ENCODE data around the gene SCRN1. TPM values are rescaled to one million over a fixed set of nuclear protein-coding genes. Genes with fewer than 3 reads are reported as not detected.

Gene SCRN1
- total and polyA plus RNA-seq, 2 of the 4 experiments (the other 2 are of a cell fraction): 57.1 to 124 TPM

GRCh38 chr7:30038196-30038980, 48.8 kb upstream of the SCRN1 start:
- H3K79me1 ChIP-seq (ENCODE audit: low read depth in 1 of 2, low read length in 2 of 2): peaks cover 9 to 45% of the 10 kb centered on the region in 2 experiments
- H3K9me3 ChIP-seq (ENCODE audit: control insufficient read depth, insufficient read depth, low read length): no peaks in the 10 kb centered on the region; the same call in 1 of the 2 replicates
- no peak overlapping the region for H3K23ac ChIP-seq (ENCODE audit: low read depth, low read length)
- no peaks in the 10 kb centered on the region for H3K9me1 ChIP-seq (ENCODE audit: insufficient read depth, low read length)
- no peak overlapping the region for H2BK20ac ChIP-seq (ENCODE audit: low read depth, low read length)
- H2BK120ac ChIP-seq (ENCODE audit: low read depth, low read length): no peak overlapping the region
- no peak overlapping the region for H2AK5ac ChIP-seq (ENCODE audit: low read depth, low read length)
- no peak overlapping the region for H3K14ac ChIP-seq (replicated peaks; ENCODE audit: low read depth, low read length)
- H4K5ac ChIP-seq (ENCODE audit: low read depth, low read length): no peak overlapping the region
- DNase-seq: peak; percentile 48
- H4K8ac ChIP-seq (ENCODE audit: low read depth in 2 of 2, low read length in 2 of 2): no peak overlapping the region
- ChIA-PET CTCF (no interaction called here), POLR2A (ENCODE audit: unreplicated experiment) (no interaction called here)
- intact Hi-C loops (cut with micrococcal nuclease): no loop called here
- peak overlapping the region; percentile 28; the same call in 1 of the 2 replicates for H3K4me2 ChIP-seq (ENCODE audit: low read depth, low read length)
- peak overlapping the region; percentile 22; the same call in 1 of the 2 replicates for H3K27ac ChIP-seq (ENCODE audit: insufficient read depth, low read length)
- no peak overlapping the region for H2AFZ ChIP-seq (replicated peaks; ENCODE audit: low read length, poor library complexity)
- ATAC-seq (ENCODE audit: low read depth): peak; percentile 92
- no peak overlapping the region; the same call in 1 of the 2 replicates for H3K18ac ChIP-seq (ENCODE audit: low read depth, low read length)
- no peak overlapping the region for H2AK9ac ChIP-seq (replicated peaks; ENCODE audit: low read depth, low read length, poor library complexity)
- 0 out of 2 replicates have a peak, but pooled peaks cover 1% of the 10 kb centered on the region for H3K36me3 ChIP-seq (ENCODE audit: control insufficient read depth, insufficient read depth, low read length)
- no peak overlapping the region for H4K91ac ChIP-seq (ENCODE audit: insufficient read depth, low read depth, low read length)
- H3K56ac ChIP-seq (ENCODE audit: extremely low read depth, insufficient read depth, low read length): no peak overlapping the region
- H4K20me1 ChIP-seq (ENCODE audit: insufficient read depth, low read length): no peaks in the 10 kb centered on the region; the same call in 1 of the 2 replicates
- no peak overlapping the region for H3K4me3 ChIP-seq (ENCODE audit: insufficient read depth, low read depth, low read length)
- H2BK15ac ChIP-seq (ENCODE audit: low read depth, low read length): no peak overlapping the region
- H3K4me1 ChIP-seq (ENCODE audit: control insufficient read depth, insufficient read depth, low read length): peaks cover 6% of the 10 kb centered on the region; the same call in 1 of the 2 replicates
- H3K4ac ChIP-seq (ENCODE audit: low read depth, low read length): no peak overlapping the region
- no peaks in the 10 kb centered on the region for H3K27me3 ChIP-seq (ENCODE audit: control insufficient read depth, insufficient read depth, low read length)
- no TSS peak for BruUV-seq (replicated peaks)
- no CpG with 5 or more reads among the region's 3 CpGs for WGBS, 2 experiments (ENCODE audit: extremely low coverage in 2 of 2, insufficient read length in 1 of 2)
- no peak overlapping the region for H2BK5ac ChIP-seq (ENCODE audit: low read depth, low read length, poor library complexity, severe bottlenecking)
- no peak overlapping the region for H3K9ac ChIP-seq (ENCODE audit: low read depth, low read length)
- dilution Hi-C loops (cut with HindIII; ENCODE audit: low sequenced_read_pairs, unreplicated experiment): no loop called here
- in situ Hi-C loops (cut with MboI; ENCODE audit: low sequenced_read_pairs): no loop called here
- TF ChIP-seq FOS (IDR thresholded peaks at IDR 0.05; ENCODE audit: low read depth, low read length) (no peak), MAFK (IDR thresholded peaks at IDR 0.05; ENCODE audit: low read depth, low read length) (no peak), RCOR1 (IDR thresholded peaks at IDR 0.05; ENCODE audit: insufficient replicate concordance, low read length) (no peak), BHLHE40 (IDR thresholded peaks at IDR 0.05; ENCODE audit: low read depth, low read length) (no peak), USF2 (IDR thresholded peaks at IDR 0.05; ENCODE audit: low read depth, low read length) (no peak), RFX5 (IDR thresholded peaks at IDR 0.05; ENCODE audit: low read depth, low read length) (no peak), CHD1 (IDR thresholded peaks at IDR 0.05; ENCODE audit: low read depth, low read length) (no peak), MAZ (IDR thresholded peaks at IDR 0.05; ENCODE audit: borderline replicate concordance, low read depth, low read length) (no peak), NFE2L2 (IDR thresholded peaks at IDR 0.05; ENCODE audit: low read depth, low read length) (no peak), RAD21 (IDR thresholded peaks at IDR 0.05; ENCODE audit: low read length) (no peak), MXI1 (IDR thresholded peaks at IDR 0.05; ENCODE audit: borderline replicate concordance, low read depth, low read length) (no peak), POLR2A (IDR thresholded peaks at IDR 0.05; ENCODE audit: low read depth, low read length) (no peak), SMC3 (IDR thresholded peaks at IDR 0.05; ENCODE audit: low read depth, low read length) (no peak), CEBPB (IDR thresholded peaks at IDR 0.05; ENCODE audit: low read depth, low read length) (no peak)
- TF ChIP-seq, protein P1, sequence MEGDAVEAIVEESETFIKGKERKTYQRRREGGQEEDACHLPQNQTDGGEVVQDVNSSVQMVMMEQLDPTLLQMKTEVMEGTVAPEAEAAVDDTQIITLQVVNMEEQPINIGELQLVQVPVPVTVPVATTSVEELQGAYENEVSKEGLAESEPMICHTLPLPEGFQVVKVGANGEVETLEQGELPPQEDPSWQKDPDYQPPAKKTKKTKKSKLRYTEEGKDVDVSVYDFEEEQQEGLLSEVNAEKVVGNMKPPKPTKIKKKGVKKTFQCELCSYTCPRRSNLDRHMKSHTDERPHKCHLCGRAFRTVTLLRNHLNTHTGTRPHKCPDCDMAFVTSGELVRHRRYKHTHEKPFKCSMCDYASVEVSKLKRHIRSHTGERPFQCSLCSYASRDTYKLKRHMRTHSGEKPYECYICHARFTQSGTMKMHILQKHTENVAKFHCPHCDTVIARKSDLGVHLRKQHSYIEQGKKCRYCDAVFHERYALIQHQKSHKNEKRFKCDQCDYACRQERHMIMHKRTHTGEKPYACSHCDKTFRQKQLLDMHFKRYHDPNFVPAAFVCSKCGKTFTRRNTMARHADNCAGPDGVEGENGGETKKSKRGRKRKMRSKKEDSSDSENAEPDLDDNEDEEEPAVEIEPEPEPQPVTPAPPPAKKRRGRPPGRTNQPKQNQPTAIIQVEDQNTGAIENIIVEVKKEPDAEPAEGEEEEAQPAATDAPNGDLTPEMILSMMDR (conservative IDR thresholded peaks at IDR 0.05; ENCODE audit: low read depth, low read length): no peak

Data from IMR-90 (cell line).